G401 (cell line): Measurements from ENCODE around the gene LACRT. TPM values are rescaled to one million over a fixed set of nuclear protein-coding genes. Genes with fewer than 3 reads are reported as not detected.
"Not testable (repeated sequence)": the region's sequence is repeated elsewhere in the genome, so short reads cannot be mapped to it uniquely, and the experiment has no call there.

Experiments
- DNase-seq: peaks from one replicate; pipeline ENCODE4 v3.0.0-alpha.2; 2015; ENCODE audit warnings: low spot score
- in situ Hi-C: cut with HindIII; loops from 2 replicates; pipeline ENCODE4 v1.10.0; 2016; ENCODE audit warnings: low sequenced_read_pairs, mixed read lengths
- total RNA-seq: library from RNA; depleted of rRNA; stranded (reverse); fragments of >200 nt; shearing (Covaris generic); gene quantifications from 2 replicates; pipeline ENCODE4 v1.2.3, GENCODE V29; 2014; rRNA removed

LACRT gene
- total RNA-seq = not detected in 2 replicates

- DNase-seq = no peak
Observed at GRCh38 chr12:54634795-54635194, at the start of gene LACRT. Gene LACRT, minus strand, starts transcription at chr12:54634895. Its CDS starts 54 bp downstream, at chr12:54634841.

GRCh38 chr12:54683398-54683797, 48.7 kb upstream of the LACRT start:
- no peak for DNase-seq

More at GRCh38 chr12:54634795-54635194, at the start of gene LACRT:
- in situ Hi-C loops = no loop called here

GRCh38 chr12:54682674-54683073, 48.0 kb upstream of the LACRT start:
- no peak for DNase-seq
- in situ Hi-C loops = no loop called here

More at GRCh38 chr12:54683398-54683797, 48.7 kb upstream of the LACRT start:
- in situ Hi-C loops = no loop called here

- in situ Hi-C loops = no loop called here
- DNase-seq = no peak
Observed at GRCh38 chr12:54680374-54680773, 45.7 kb upstream of the LACRT start.

- no peak for DNase-seq
- in situ Hi-C loops = no loop called here
Observed at GRCh38 chr12:54678131-54678530, 43.4 kb upstream of the LACRT start.

GRCh38 chr12:54667945-54668344, 33.2 kb upstream of the LACRT start:
- DNase-seq = no peak
- in situ Hi-C loops = no loop called here

- no peak for DNase-seq
- in situ Hi-C loops = no loop called here
Observed at GRCh38 chr12:54666008-54666407, 31.3 kb upstream of the LACRT start.

GRCh38 chr12:54665022-54665635, 30.4 kb upstream of the LACRT start:
- DNase-seq, in situ Hi-C loops: not testable (repeated sequence)

GRCh38 chr12:54663603-54664002, 28.9 kb upstream of the LACRT start:
- in situ Hi-C loops = no loop called here
- no peak for DNase-seq

GRCh38 chr12:54662026-54662425, 27.3 kb upstream of the LACRT start:
- in situ Hi-C loops = no loop called here
- DNase-seq = no peak

GRCh38 chr12:54661048-54661447, 26.4 kb upstream of the LACRT start:
- in situ Hi-C loops = no loop called here
- DNase-seq = peak; percentile 19

- DNase-seq = peak; percentile 88
- in situ Hi-C loops = no loop called here
Observed at GRCh38 chr12:54660320-54660962, 25.7 kb upstream of the LACRT start.

- DNase-seq = no peak
- in situ Hi-C loops = no loop called here
Observed at GRCh38 chr12:54658306-54659264, 23.9 kb upstream of the LACRT start.

GRCh38 chr12:54657105-54657607, 22.5 kb upstream of the LACRT start:
- DNase-seq = no peak
- in situ Hi-C loops = no loop called here

- DNase-seq = no peak
- in situ Hi-C loops = no loop called here
Observed at GRCh38 chr12:54654926-54655325, 20.2 kb upstream of the LACRT start.

GRCh38 chr12:54653025-54653424, 18.3 kb upstream of the LACRT start:
- in situ Hi-C loops = no loop called here
- no peak for DNase-seq

GRCh38 chr12:54650889-54651288, 16.2 kb upstream of the LACRT start:
- no peak for DNase-seq
- in situ Hi-C loops = no loop called here

- in situ Hi-C loops = no loop called here
Observed at GRCh38 chr12:54650409-54650808, 15.7 kb upstream of the LACRT start.

GRCh38 chr12:54649825-54650224, 15.1 kb upstream of the LACRT start:
- DNase-seq = no peak
- in situ Hi-C loops = no loop called here

More at GRCh38 chr12:54650409-54650808, 15.7 kb upstream of the LACRT start:
- DNase-seq = no peak

GRCh38 chr12:54648265-54648664, 13.6 kb upstream of the LACRT start, which contains the start of gene DCD:
Gene DCD, minus strand, starts transcription at chr12:54648365. Its CDS starts 62 bp downstream, at chr12:54648303.
- in situ Hi-C loops = no loop called here
- DNase-seq = no peak
